Activated T-cell treated with anti-CD3 and anti-CD28 coated beads, Interleukin-2, amount 50 U/mL, for 24 hours (primary cell): ENCODE data around the gene ZBTB16.
"Not testable (repeated sequence)": the region's sequence is repeated elsewhere in the genome, so short reads cannot be mapped to it uniquely, and the experiment has no call there.

Experiments
- DNase-seq: peaks from one replicate; pipeline ENCODE4 v3.0.0-alpha.2; 2020
- H3K27ac Mint-ChIP-seq: 2 replicates; pipeline ENCODE4 v1.8.0; 2020; ENCODE audit warnings: mild to moderate bottlenecking, mixed read lengths
- H3K27me3 Mint-ChIP-seq: 2 replicates; pipeline ENCODE4 v1.8.0; 2020; ENCODE audit warnings: mixed read lengths
- H3K36me3 Mint-ChIP-seq: 2 replicates; pipeline ENCODE4 v1.8.0; 2020; ENCODE audit warnings: low read depth, mixed read lengths
- H3K4me1 Mint-ChIP-seq: 2 replicates; pipeline ENCODE4 v1.8.0; 2020; ENCODE audit warnings: low read depth, mixed read lengths
- H3K4me3 Mint-ChIP-seq: 2 replicates; pipeline ENCODE4 v1.8.0; 2020; ENCODE audit warnings: mild to moderate bottlenecking, moderate library complexity, mixed read lengths
- H3K9me3 Mint-ChIP-seq: 2 replicates; pipeline ENCODE4 v1.8.0; 2020; ENCODE audit warnings: mixed read lengths

The ZBTB16 gene

DNA sequence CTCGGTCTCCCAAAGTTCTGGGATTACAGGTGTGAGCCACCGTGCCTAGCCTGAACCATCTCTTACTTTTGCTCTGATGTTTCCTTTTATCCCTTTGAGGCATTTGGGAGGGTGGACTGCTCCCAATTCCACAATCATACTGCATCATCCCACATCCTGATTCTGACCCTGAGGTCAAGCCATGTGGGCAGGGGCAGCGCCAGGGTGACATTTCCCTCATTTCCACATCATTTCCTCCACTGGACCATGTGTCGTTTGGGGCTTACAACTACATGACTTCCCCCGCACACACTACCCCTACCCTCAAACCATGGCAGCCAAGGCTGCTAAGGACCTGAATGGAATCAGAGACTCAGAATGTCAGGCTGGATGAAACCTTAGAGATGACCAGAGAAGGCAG lies 26.4 kb upstream of the ZBTB16 start:
- H3K27ac Mint-ChIP-seq: no peak overlapping the region
- peaks cover 2% of the 10 kb centered on the region for H3K4me1 Mint-ChIP-seq
- no peaks in the 10 kb centered on the region for H3K9me3 Mint-ChIP-seq
- no peaks in the 10 kb centered on the region for H3K36me3 Mint-ChIP-seq
- no peak for DNase-seq
- no peak overlapping the region for H3K4me3 Mint-ChIP-seq
- H3K27me3 Mint-ChIP-seq: peaks cover 6% of the 10 kb centered on the region

- Mint-ChIP-seq H3K9me3 (no peaks in the 10 kb centered on the region), H3K4me1 (peaks cover 2% of the 10 kb centered on the region), H3K27ac (no peak overlapping the region), H3K36me3 (no peaks in the 10 kb centered on the region), H3K27me3 (peaks cover 6% of the 10 kb centered on the region), H3K4me3 (no peak overlapping the region)
- DNase-seq: no peak
Observed at GRCh38 chr11:114033572-114033971, 25.9 kb upstream of the ZBTB16 start.

- H3K27me3 Mint-ChIP-seq: peaks cover 6% of the 10 kb centered on the region
- peaks cover 2% of the 10 kb centered on the region for H3K4me1 Mint-ChIP-seq
- no peaks in the 10 kb centered on the region for H3K9me3 Mint-ChIP-seq
- no peak overlapping the region for H3K27ac Mint-ChIP-seq
- DNase-seq: no peak
- no peaks in the 10 kb centered on the region for H3K36me3 Mint-ChIP-seq
- no peak overlapping the region for H3K4me3 Mint-ChIP-seq
Observed at GRCh38 chr11:114034956-114035355, 24.6 kb upstream of the ZBTB16 start.

DNA sequence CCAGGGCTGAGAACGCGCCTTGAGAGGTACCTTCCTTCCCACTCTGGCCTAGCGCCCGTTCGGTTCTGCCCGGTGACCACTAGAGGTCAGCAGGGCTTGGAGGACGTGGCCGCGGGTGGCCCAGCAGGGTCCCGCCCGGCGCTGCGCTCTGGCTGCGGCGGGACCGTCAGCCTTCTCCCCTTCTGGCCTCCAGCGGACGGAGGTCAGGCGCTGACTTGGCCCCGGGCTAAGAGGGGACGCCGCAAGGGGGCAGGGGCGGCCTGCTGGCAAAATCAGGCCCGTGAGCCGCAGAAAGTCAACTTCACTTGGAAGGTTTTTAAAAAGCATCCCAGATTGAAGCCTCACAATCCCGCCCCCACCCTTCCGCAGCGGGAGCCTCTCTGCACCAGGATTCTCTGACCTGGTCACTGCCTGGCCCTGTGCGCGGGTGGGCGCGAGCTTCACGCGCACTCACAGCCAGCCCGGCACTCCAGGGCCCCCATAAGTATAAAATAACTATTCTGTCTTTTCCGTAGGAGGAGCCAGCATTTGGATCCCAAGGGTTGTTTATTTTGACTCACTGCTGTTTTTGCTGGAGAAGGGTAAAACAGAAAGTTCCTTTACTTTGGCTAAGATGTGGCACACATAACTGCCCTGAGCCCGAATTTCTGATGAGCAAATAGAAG lies 23.2 kb upstream of the ZBTB16 start:
- Mint-ChIP-seq H3K9me3 (no peaks in the 10 kb centered on the region), H3K4me3 (no peak overlapping the region), H3K27ac (no peak overlapping the region), H3K36me3 (no peaks in the 10 kb centered on the region), H3K4me1 (peaks cover 2% of the 10 kb centered on the region), H3K27me3 (peaks cover 6% of the 10 kb centered on the region)
- DNase-seq: peak; percentile 72

DNA sequence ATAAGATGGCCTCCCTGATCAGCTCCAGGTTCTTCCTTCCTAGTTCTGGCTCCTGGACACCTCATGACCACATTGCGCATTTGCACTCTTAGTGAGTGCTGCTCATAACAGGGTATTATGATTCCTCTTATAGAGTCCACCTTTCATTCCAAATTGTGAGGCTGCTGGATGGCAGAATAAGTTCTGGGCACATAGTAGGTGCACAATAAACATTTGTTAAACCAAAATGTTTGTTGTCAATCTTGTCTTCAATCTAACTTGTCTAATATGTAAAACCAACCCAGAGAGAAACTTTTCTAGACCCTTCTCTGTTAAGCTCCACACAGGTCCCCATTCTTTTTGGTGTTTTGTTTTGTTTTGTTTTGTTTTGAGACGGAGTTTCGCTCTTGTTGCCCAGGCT lies 22.6 kb upstream of the ZBTB16 start:
- DNase-seq: no peak
- Mint-ChIP-seq H3K4me1 (peaks cover 2% of the 10 kb centered on the region), H3K27me3 (peaks cover 6% of the 10 kb centered on the region), H3K4me3 (no peak overlapping the region), H3K9me3 (no peaks in the 10 kb centered on the region), H3K27ac (no peak overlapping the region), H3K36me3 (no peaks in the 10 kb centered on the region)

- no peaks in the 10 kb centered on the region for H3K9me3 Mint-ChIP-seq
- DNase-seq: no peak
- H3K27me3 Mint-ChIP-seq: peaks cover 2% of the 10 kb centered on the region
- H3K27ac Mint-ChIP-seq: no peak overlapping the region
- H3K36me3 Mint-ChIP-seq: no peaks in the 10 kb centered on the region
- no peak overlapping the region for H3K4me3 Mint-ChIP-seq
- peaks cover 10% of the 10 kb centered on the region for H3K4me1 Mint-ChIP-seq
Observed at GRCh38 chr11:114039551-114039950, 20.0 kb upstream of the ZBTB16 start.

- no peak overlapping the region for H3K27ac Mint-ChIP-seq
- no peaks in the 10 kb centered on the region for H3K36me3 Mint-ChIP-seq
- no peak for DNase-seq
- no peaks in the 10 kb centered on the region for H3K9me3 Mint-ChIP-seq
- H3K27me3 Mint-ChIP-seq: no peaks in the 10 kb centered on the region
- H3K4me1 Mint-ChIP-seq: peaks cover 13% of the 10 kb centered on the region
- H3K4me3 Mint-ChIP-seq: no peak overlapping the region
Observed at GRCh38 chr11:114040706-114041211, 18.8 kb upstream of the ZBTB16 start.

- Mint-ChIP-seq H3K36me3 (no peaks in the 10 kb centered on the region), H3K9me3 (no peaks in the 10 kb centered on the region), H3K27ac (no peak overlapping the region), H3K4me1 (peaks cover 11% of the 10 kb centered on the region), H3K4me3 (no peak overlapping the region), H3K27me3 (no peaks in the 10 kb centered on the region)
- DNase-seq: no peak
Observed at GRCh38 chr11:114042234-114042633, 17.3 kb upstream of the ZBTB16 start.

DNA sequence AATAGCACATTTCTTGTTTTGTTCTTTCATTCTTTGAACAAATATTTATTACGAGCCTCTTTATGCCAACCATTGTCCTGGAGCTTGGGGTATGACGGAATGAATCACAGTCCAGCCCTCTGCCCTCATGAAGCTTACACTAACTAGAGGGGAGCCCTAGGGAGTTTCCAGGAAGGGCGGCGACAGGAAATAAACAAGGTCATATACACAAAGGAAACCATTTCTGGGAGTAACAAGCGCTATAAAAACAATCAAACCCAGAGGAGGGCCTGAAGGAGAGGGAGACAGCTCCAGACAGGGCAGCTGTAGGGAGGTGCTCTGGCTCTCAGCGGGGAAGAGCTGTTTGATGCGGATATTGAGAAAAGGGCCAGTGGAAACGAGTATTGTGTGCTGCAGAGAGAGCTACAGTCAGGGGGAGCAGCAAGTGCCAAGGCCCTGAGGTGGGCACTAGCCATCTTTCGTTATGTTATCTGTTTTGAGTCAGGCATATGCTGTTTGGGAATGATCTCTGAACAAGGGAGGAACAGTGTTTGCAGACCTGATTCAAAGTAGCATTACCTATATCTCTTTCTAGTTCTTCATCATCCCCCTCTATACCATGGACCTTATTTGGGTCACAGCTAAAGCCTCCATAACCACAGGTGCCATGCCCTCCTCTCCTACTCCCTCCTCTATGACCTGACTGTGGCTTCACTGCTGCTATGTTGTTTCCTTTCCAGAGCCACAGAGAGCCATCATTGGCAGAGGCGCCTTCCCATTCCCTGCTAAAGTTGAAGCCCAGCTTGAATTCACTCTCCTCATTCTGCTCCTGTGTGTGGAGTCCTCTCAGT lies 15.3 kb upstream of the ZBTB16 start:
- no peak for DNase-seq
- no peaks in the 10 kb centered on the region for H3K27me3 Mint-ChIP-seq
- no peaks in the 10 kb centered on the region for H3K9me3 Mint-ChIP-seq
- H3K4me1 Mint-ChIP-seq: peaks cover 11% of the 10 kb centered on the region
- no peak overlapping the region for H3K4me3 Mint-ChIP-seq
- no peak overlapping the region for H3K27ac Mint-ChIP-seq
- no peaks in the 10 kb centered on the region for H3K36me3 Mint-ChIP-seq

- no peaks in the 10 kb centered on the region for H3K36me3 Mint-ChIP-seq
- peaks cover 3% of the 10 kb centered on the region for H3K27me3 Mint-ChIP-seq
- H3K4me1 Mint-ChIP-seq: peaks cover 11% of the 10 kb centered on the region
- no peaks in the 10 kb centered on the region for H3K9me3 Mint-ChIP-seq
- no peak overlapping the region for H3K4me3 Mint-ChIP-seq
- DNase-seq: no peak
- H3K27ac Mint-ChIP-seq: no peak overlapping the region
Observed at GRCh38 chr11:114047327-114047726, 12.2 kb upstream of the ZBTB16 start.

DNA sequence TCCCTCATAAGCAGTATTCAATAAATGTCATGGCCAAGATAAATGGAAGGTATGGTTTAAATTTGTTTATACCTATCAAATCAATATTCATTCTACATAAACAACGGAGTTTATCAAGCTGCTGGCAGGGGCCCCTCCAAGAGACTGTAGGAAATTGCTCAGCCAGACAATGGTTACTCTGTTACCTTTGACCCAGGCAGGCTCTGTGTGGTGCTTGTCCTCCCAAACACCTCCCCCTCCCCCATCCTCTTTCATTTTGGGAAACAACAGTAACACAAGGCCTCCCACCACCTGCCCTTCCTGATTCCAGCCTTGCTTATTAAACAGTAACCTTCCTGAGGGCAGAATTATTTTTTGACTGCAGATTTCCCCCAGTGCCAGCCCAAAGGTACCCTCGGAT lies 10.5 kb upstream of the ZBTB16 start:
- Mint-ChIP-seq H3K27ac (no peak overlapping the region), H3K9me3 (no peaks in the 10 kb centered on the region), H3K27me3 (peaks cover 3% of the 10 kb centered on the region), H3K36me3 (no peaks in the 10 kb centered on the region), H3K4me1 (peaks cover 7% of the 10 kb centered on the region), H3K4me3 (no peak overlapping the region)
- no peak for DNase-seq

DNA sequence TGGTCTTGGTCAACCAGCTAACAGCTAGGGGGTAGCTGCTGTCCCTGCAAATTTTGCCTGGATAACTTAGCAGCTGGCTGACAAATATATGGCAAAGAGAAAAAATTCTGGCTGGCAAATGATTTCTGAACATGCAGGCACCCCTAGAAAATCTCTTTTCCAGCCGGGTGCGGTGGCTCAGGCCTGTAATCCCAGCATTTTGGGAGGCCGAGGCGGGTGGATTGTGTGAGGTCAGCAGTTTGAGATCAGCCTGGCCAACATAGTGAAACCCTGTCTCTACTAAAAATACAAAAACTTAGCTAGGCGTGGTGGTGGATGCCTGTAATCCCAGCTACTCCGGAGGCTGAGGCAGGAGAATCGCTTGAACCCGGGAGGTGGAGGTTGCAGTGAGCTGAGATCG lies 9.7 kb upstream of the ZBTB16 start:
- H3K4me3 Mint-ChIP-seq, H3K27me3 Mint-ChIP-seq, H3K9me3 Mint-ChIP-seq, H3K27ac Mint-ChIP-seq, H3K4me1 Mint-ChIP-seq, DNase-seq, H3K36me3 Mint-ChIP-seq: not testable (repeated sequence)

GRCh38 chr11:114050258-114050927 lies 9.1 kb upstream of the ZBTB16 start:
- Mint-ChIP-seq H3K4me3 (no peak overlapping the region), H3K4me1 (no peaks in the 10 kb centered on the region), H3K27me3 (peaks cover 3% of the 10 kb centered on the region), H3K36me3 (no peaks in the 10 kb centered on the region), H3K9me3 (no peaks in the 10 kb centered on the region), H3K27ac (no peak overlapping the region)
- no peak for DNase-seq

DNA sequence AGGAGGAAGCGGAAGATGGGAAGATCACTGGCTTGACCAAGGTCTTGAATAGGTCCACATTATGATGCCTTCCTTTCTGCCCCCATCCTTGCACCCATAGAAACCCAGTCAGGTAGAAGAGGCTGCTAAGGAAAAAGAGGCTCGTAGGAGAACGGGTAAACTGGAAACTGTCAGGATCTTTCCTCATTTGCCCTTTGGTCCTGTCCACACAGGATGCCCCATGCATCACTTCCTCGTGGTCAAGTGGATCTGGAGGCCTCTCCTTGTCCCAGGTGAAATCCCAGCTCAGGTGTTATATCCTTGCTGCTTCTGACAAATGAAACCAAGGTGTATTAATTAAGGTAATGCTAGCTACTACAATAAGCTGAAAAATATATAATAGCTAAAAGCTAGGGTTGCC lies 8.0 kb upstream of the ZBTB16 start:
- no peak for DNase-seq
- Mint-ChIP-seq H3K4me1 (no peaks in the 10 kb centered on the region), H3K27ac (no peak overlapping the region), H3K4me3 (no peak overlapping the region), H3K36me3 (no peaks in the 10 kb centered on the region), H3K27me3 (peaks cover 5% of the 10 kb centered on the region), H3K9me3 (no peaks in the 10 kb centered on the region)

- Mint-ChIP-seq H3K27me3 (peaks cover 11% of the 10 kb centered on the region), H3K4me1 (no peaks in the 10 kb centered on the region), H3K27ac (no peak overlapping the region), H3K9me3 (no peaks in the 10 kb centered on the region), H3K36me3 (no peaks in the 10 kb centered on the region), H3K4me3 (no peak overlapping the region)
- no peak for DNase-seq
Observed at GRCh38 chr11:114052160-114052559, 7.4 kb upstream of the ZBTB16 start.
